ENCODE data around the gene CLEC4F. TPM values are rescaled to one million over a fixed set of nuclear protein-coding genes. Genes with fewer than 3 reads are reported as not detected.

The CLEC4F gene
- total RNA-seq, 1 experiment from 2014 or later: not detected

DNA sequence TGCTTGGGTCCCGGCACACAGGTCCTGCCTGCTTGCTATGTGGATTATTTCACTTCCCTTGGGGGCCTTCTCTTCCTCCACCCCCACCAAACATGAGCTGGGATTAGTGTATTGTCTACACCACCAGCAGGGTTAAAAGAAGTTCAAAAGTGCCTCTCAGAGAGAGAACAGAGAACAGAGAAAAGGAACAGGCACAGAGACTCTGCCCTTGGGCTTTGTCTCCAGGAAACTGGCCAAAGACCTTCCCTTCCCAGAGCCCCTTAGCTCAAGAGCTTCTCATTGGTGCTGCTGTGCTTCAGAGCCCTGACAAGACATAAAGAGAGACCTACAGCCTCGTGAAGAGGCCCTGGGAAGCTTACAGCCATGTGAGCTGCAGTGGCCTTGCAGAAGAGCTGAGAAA, 22.9 kb downstream of the CLEC4F start:
- ChIA-PET POLR2A (no interaction called here), CTCF (interaction anchor here (0.5 to 1.2 kb wide), 2 partner anchors 68 to 123 kb away, joined by 3 read pairs; no protein-coding TSS in a partner anchor)
- Mint-ChIP-seq H3K4me3 (no peak overlapping the region), H3K4me1 (peaks cover 3% of the 10 kb centered on the region; the same call in 1 of the 2 replicates), H3K9me3 (peaks cover 25% of the 10 kb centered on the region), H3K27ac (no peak overlapping the region), H3K27me3 (ENCODE audit: low read depth) (peaks cover 97% of the 10 kb centered on the region), H3K36me3 (peaks cover 12% of the 10 kb centered on the region)
- DNase-seq (ENCODE audit: low spot score) (no peak), ATAC-seq (no peak)
- no peak for TF ChIP-seq TEAD1 (CRISPR knock-in tag; IDR thresholded peaks at IDR 0.05)
- TF ChIP-seq FOXP1 (CRISPR knock-in tag; IDR thresholded peaks at IDR 0.05; ENCODE audit: borderline replicate concordance): no peak
- TF ChIP-seq, protein P1, sequence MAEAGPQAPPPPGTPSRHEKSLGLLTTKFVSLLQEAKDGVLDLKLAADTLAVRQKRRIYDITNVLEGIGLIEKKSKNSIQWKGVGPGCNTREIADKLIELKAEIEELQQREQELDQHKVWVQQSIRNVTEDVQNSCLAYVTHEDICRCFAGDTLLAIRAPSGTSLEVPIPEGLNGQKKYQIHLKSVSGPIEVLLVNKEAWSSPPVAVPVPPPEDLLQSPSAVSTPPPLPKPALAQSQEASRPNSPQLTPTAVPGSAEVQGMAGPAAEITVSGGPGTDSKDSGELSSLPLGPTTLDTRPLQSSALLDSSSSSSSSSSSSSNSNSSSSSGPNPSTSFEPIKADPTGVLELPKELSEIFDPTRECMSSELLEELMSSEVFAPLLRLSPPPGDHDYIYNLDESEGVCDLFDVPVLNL (CRISPR knock-in tag; IDR thresholded peaks at IDR 0.05; ENCODE audit: borderline replicate concordance, low read depth): no peak
- TF ChIP-seq ZNF416 (CRISPR knock-in tag; IDR thresholded peaks at IDR 0.05): no peak
- no peak for TF ChIP-seq NR3C1 (CRISPR knock-in tag; conservative IDR thresholded peaks at IDR 0.05; ENCODE audit: low read depth)
- TF ChIP-seq, protein P2, sequence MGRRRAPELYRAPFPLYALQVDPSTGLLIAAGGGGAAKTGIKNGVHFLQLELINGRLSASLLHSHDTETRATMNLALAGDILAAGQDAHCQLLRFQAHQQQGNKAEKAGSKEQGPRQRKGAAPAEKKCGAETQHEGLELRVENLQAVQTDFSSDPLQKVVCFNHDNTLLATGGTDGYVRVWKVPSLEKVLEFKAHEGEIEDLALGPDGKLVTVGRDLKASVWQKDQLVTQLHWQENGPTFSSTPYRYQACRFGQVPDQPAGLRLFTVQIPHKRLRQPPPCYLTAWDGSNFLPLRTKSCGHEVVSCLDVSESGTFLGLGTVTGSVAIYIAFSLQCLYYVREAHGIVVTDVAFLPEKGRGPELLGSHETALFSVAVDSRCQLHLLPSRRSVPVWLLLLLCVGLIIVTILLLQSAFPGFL (CRISPR knock-in tag; IDR thresholded peaks at IDR 0.05; ENCODE audit: borderline replicate concordance): no peak
- TF ChIP-seq IRF2 (CRISPR knock-in tag; IDR thresholded peaks at IDR 0.05; ENCODE audit: borderline replicate concordance, low read depth): no peak
- no peak for TF ChIP-seq GTF2I (CRISPR knock-in tag; conservative IDR thresholded peaks at IDR 0.05)
- no peak for TF ChIP-seq GABPB1 (CRISPR knock-in tag; IDR thresholded peaks at IDR 0.05)
- no peak for TF ChIP-seq EMX1 (CRISPR knock-in tag; IDR thresholded peaks at IDR 0.05)
- no peak for TF ChIP-seq ATF1 (CRISPR knock-in tag; IDR thresholded peaks at IDR 0.05)
- no peak for TF ChIP-seq ZNF121 (CRISPR knock-in tag; IDR thresholded peaks at IDR 0.05)
- no peak for TF ChIP-seq HMGA2 (CRISPR knock-in tag; IDR thresholded peaks at IDR 0.05)

DNA sequence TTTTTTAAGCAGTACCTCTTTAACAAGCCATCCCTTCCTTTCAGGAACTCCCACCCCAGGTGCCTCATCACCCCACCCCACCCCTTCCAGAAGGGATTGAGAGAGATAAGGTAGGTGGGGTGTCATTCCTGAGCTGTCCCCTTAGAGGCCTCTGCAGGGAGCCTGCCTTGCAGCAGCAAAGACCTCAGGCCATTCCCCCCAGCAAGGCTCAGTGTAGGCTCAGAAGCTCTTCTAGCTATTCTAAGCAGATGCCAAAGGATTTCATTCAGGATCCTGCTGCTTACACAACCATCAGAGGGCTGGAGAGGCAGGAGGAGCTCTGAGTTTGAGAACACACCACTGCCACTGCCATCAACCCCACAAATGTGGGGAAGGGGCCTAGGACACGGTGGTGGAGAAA, 24.1 kb downstream of the CLEC4F start:
- peaks cover 25% of the 10 kb centered on the region for H3K9me3 Mint-ChIP-seq
- ATAC-seq: no peak
- peaks cover 12% of the 10 kb centered on the region for H3K36me3 Mint-ChIP-seq
- ChIA-PET POLR2A (no interaction called here), CTCF (interaction anchor here (0.9 to 1.4 kb wide), 6 partner anchors 10 to 188 kb away, joined by 3 to 6 read pairs (median 3); no protein-coding TSS in a partner anchor)
- peaks cover 97% of the 10 kb centered on the region for H3K27me3 Mint-ChIP-seq (ENCODE audit: low read depth)
- no peak overlapping the region for H3K4me3 Mint-ChIP-seq
- DNase-seq (ENCODE audit: low spot score): no peak
- H3K4me1 Mint-ChIP-seq: peaks cover 3% of the 10 kb centered on the region; the same call in 1 of the 2 replicates
- H3K27ac Mint-ChIP-seq: no peak overlapping the region
- TF ChIP-seq MYBL2 (CRISPR knock-in tag; IDR thresholded peaks at IDR 0.05) (no peak), HMGA2 (CRISPR knock-in tag; IDR thresholded peaks at IDR 0.05) (no peak), MXD4 (CRISPR knock-in tag; IDR thresholded peaks at IDR 0.05; ENCODE audit: borderline replicate concordance) (no peak), ZNF416 (CRISPR knock-in tag; IDR thresholded peaks at IDR 0.05) (no peak), RELA (CRISPR knock-in tag; IDR thresholded peaks at IDR 0.05; ENCODE audit: borderline replicate concordance) (no peak), CREB1 (CRISPR knock-in tag; IDR thresholded peaks at IDR 0.05) (no peak)
- TF ChIP-seq, protein P3, sequence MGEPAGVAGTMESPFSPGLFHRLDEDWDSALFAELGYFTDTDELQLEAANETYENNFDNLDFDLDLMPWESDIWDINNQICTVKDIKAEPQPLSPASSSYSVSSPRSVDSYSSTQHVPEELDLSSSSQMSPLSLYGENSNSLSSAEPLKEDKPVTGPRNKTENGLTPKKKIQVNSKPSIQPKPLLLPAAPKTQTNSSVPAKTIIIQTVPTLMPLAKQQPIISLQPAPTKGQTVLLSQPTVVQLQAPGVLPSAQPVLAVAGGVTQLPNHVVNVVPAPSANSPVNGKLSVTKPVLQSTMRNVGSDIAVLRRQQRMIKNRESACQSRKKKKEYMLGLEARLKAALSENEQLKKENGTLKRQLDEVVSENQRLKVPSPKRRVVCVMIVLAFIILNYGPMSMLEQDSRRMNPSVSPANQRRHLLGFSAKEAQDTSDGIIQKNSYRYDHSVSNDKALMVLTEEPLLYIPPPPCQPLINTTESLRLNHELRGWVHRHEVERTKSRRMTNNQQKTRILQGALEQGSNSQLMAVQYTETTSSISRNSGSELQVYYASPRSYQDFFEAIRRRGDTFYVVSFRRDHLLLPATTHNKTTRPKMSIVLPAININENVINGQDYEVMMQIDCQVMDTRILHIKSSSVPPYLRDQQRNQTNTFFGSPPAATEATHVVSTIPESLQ (CRISPR knock-in tag; IDR thresholded peaks at IDR 0.05): no peak
- TF ChIP-seq, protein P4, sequence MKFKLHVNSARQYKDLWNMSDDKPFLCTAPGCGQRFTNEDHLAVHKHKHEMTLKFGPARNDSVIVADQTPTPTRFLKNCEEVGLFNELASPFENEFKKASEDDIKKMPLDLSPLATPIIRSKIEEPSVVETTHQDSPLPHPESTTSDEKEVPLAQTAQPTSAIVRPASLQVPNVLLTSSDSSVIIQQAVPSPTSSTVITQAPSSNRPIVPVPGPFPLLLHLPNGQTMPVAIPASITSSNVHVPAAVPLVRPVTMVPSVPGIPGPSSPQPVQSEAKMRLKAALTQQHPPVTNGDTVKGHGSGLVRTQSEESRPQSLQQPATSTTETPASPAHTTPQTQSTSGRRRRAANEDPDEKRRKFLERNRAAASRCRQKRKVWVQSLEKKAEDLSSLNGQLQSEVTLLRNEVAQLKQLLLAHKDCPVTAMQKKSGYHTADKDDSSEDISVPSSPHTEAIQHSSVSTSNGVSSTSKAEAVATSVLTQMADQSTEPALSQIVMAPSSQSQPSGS (CRISPR knock-in tag; IDR thresholded peaks at IDR 0.05; ENCODE audit: borderline replicate concordance, low read depth): no peak
- TF ChIP-seq, protein P5, sequence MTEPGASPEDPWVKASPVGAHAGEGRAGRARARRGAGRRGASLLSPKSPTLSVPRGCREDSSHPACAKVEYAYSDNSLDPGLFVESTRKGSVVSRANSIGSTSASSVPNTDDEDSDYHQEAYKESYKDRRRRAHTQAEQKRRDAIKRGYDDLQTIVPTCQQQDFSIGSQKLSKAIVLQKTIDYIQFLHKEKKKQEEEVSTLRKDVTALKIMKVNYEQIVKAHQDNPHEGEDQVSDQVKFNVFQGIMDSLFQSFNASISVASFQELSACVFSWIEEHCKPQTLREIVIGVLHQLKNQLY (CRISPR knock-in tag; IDR thresholded peaks at IDR 0.05): no peak
- TF ChIP-seq, protein P6, sequence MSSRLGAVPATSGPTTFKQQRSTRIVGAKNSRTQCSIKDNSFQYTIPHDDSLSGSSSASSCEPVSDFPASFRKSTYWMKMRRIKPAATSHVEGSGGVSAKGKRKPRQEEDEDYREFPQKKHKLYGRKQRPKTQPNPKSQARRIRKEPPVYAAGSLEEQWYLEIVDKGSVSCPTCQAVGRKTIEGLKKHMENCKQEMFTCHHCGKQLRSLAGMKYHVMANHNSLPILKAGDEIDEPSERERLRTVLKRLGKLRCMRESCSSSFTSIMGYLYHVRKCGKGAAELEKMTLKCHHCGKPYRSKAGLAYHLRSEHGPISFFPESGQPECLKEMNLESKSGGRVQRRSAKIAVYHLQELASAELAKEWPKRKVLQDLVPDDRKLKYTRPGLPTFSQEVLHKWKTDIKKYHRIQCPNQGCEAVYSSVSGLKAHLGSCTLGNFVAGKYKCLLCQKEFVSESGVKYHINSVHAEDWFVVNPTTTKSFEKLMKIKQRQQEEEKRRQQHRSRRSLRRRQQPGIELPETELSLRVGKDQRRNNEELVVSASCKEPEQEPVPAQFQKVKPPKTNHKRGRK (CRISPR knock-in tag; IDR thresholded peaks at IDR 0.05; ENCODE audit: borderline replicate concordance): no peak
- TF ChIP-seq, protein P7, sequence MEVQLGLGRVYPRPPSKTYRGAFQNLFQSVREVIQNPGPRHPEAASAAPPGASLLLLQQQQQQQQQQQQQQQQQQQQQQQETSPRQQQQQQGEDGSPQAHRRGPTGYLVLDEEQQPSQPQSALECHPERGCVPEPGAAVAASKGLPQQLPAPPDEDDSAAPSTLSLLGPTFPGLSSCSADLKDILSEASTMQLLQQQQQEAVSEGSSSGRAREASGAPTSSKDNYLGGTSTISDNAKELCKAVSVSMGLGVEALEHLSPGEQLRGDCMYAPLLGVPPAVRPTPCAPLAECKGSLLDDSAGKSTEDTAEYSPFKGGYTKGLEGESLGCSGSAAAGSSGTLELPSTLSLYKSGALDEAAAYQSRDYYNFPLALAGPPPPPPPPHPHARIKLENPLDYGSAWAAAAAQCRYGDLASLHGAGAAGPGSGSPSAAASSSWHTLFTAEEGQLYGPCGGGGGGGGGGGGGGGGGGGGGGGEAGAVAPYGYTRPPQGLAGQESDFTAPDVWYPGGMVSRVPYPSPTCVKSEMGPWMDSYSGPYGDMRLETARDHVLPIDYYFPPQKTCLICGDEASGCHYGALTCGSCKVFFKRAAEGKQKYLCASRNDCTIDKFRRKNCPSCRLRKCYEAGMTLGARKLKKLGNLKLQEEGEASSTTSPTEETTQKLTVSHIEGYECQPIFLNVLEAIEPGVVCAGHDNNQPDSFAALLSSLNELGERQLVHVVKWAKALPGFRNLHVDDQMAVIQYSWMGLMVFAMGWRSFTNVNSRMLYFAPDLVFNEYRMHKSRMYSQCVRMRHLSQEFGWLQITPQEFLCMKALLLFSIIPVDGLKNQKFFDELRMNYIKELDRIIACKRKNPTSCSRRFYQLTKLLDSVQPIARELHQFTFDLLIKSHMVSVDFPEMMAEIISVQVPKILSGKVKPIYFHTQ (CRISPR knock-in tag; IDR thresholded peaks at IDR 0.05): no peak

Measured in WTC11 (cell line).